Measurements from ENCODE around the gene SMURF1. TPM values are rescaled to one million over a fixed set of nuclear protein-coding genes. Genes with fewer than 3 reads are reported as not detected.

Gene SMURF1
- total and polyA plus RNA-seq, 2 of the 4 experiments (the other 2 are of a cell fraction): 13.4 to 20.3 TPM

DNA sequence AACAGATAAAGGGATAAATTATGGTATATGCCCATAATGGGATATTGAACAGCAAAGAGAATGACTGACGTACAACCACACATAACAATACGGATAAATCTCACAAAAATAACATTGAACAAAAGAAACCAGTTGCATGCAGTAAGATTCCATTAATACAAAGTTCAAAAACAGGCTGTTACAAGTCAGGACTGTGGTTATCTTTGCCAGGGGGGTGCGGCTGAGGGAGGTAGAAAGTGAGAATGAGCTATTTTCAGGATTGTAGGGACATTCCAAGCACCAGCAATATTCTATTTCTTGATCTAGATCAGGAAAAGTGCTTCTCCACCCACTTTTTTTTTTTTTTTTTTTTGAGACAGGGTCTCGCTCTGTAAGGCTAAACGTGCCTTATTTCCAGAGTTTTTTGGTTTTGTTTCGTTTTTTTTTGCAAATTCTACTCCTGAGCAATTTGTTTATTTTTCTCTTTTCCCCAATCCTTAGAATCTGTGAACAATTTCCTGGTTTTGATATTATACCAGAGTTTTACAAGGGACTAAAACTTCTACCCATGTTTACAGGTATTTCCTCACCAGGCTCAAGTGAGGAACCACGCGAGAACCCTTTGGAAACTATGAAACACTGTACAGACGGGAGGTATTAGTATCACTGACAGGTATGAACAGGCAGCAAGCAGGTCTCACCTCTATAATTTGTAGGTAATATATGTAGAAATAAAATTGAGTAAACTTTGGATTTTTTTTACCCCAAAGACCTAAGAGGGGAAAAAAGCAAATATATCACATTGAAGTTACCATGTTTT, 9.9 kb downstream of the SMURF1 start:
- Histone ChIP-seq H2BK15ac (ENCODE audit: low read depth, low read length) (no peak overlapping the region), H3K36me3 (ENCODE audit: control insufficient read depth, insufficient read depth, low read length) (no peaks in the 10 kb centered on the region), H2BK5ac (ENCODE audit: low read depth, low read length, poor library complexity, severe bottlenecking) (peak overlapping the region; percentile 71), H3K4me2 (ENCODE audit: low read depth, low read length) (peak overlapping the region; percentile 48; the same call in 1 of the 2 replicates), H3K9ac (ENCODE audit: low read depth, low read length) (no peak overlapping the region), H3K4me1 (ENCODE audit: control insufficient read depth, insufficient read depth, low read length) (peaks cover 18% of the 10 kb centered on the region), H2AK9ac (replicated peaks; ENCODE audit: low read depth, low read length, poor library complexity) (no peak overlapping the region), H2AK5ac (ENCODE audit: low read depth, low read length) (peak overlapping the region; percentile 44; the same call in 1 of the 2 replicates), H3K79me1 (ENCODE audit: low read depth in 1 of 2, low read length in 2 of 2) (peaks cover 6 to 69% of the 10 kb centered on the region in 2 experiments; a peak in 2 of 4 replicates), H3K9me1 (ENCODE audit: insufficient read depth, low read length) (peaks cover 23% of the 10 kb centered on the region), H3K18ac (ENCODE audit: low read depth, low read length) (peak overlapping the region; percentile 61; the same call in 1 of the 2 replicates), H4K5ac (ENCODE audit: low read depth, low read length) (peak overlapping the region; percentile 32; the same call in 1 of the 2 replicates), H4K20me1 (ENCODE audit: insufficient read depth, low read length) (peaks cover 54% of the 10 kb centered on the region), H3K4ac (ENCODE audit: low read depth, low read length) (no peak overlapping the region), H3K27ac (ENCODE audit: insufficient read depth, low read length) (peak overlapping the region; percentile 43; the same call in 1 of the 2 replicates), H3K9me3 (ENCODE audit: control insufficient read depth, insufficient read depth, low read length) (no peaks in the 10 kb centered on the region), H2AFZ (replicated peaks; ENCODE audit: low read length, poor library complexity) (no peak overlapping the region), H3K56ac (ENCODE audit: extremely low read depth, insufficient read depth, low read length) (no peak overlapping the region), H4K91ac (ENCODE audit: insufficient read depth, low read depth, low read length) (0 out of 2 replicates have a peak overlapping the region, but pooled peaks have one; percentile 12), H3K14ac (replicated peaks; ENCODE audit: low read depth, low read length) (peak overlapping the region; percentile 60; the same call in 1 of the 2 replicates), H4K8ac (ENCODE audit: low read depth in 2 of 2, low read length in 2 of 2) (no peak overlapping the region; a peak in 1 of 4 replicates), H3K4me3 (ENCODE audit: insufficient read depth, low read depth, low read length) (no peak overlapping the region), H3K23ac (ENCODE audit: low read depth, low read length) (peak overlapping the region; percentile 78), H2BK20ac (ENCODE audit: low read depth, low read length) (no peak overlapping the region), H2BK120ac (ENCODE audit: low read depth, low read length) (no peak overlapping the region), H3K27me3 (ENCODE audit: control insufficient read depth, insufficient read depth, low read length) (no peaks in the 10 kb centered on the region)
- no TSS peak for BruUV-seq (replicated peaks)
- dilution Hi-C loops (cut with HindIII; ENCODE audit: low sequenced_read_pairs, unreplicated experiment) (no loop called here), in situ Hi-C loops (cut with MboI; ENCODE audit: low sequenced_read_pairs) (no loop called here), intact Hi-C loops (cut with micrococcal nuclease) (no loop called here)
- ATAC-seq (ENCODE audit: low read depth) (no peak), DNase-seq (no peak)
- ChIA-PET CTCF (interaction anchor here (0.6 kb wide), 2 partner anchors 203 to 314 kb away, joined by 4 to 5 read pairs; no protein-coding TSS in a partner anchor), POLR2A (ENCODE audit: unreplicated experiment) (no interaction called here)
- WGBS, 2 experiments (ENCODE audit: extremely low coverage in 2 of 2, insufficient read length in 1 of 2): no CpG with 5 or more reads among the region's 9 CpGs
- TF ChIP-seq MAZ (IDR thresholded peaks at IDR 0.05; ENCODE audit: borderline replicate concordance, low read depth, low read length): no peak
- TF ChIP-seq USF2 (IDR thresholded peaks at IDR 0.05; ENCODE audit: low read depth, low read length): no peak
- TF ChIP-seq RAD21 (IDR thresholded peaks at IDR 0.05; ENCODE audit: low read length): no peak
- no peak for TF ChIP-seq SMC3 (IDR thresholded peaks at IDR 0.05; ENCODE audit: low read depth, low read length)
- TF ChIP-seq RCOR1 (IDR thresholded peaks at IDR 0.05; ENCODE audit: insufficient replicate concordance, low read length): no peak
- TF ChIP-seq FOS (IDR thresholded peaks at IDR 0.05; ENCODE audit: low read depth, low read length): no peak
- no peak for TF ChIP-seq POLR2A (IDR thresholded peaks at IDR 0.05; ENCODE audit: low read depth, low read length)
- TF ChIP-seq CHD1 (IDR thresholded peaks at IDR 0.05; ENCODE audit: low read depth, low read length): no peak
